WTC11 (cell line): ENCODE measurements around the gene GALNT18. TPM values are rescaled to one million over a fixed set of nuclear protein-coding genes. Genes with fewer than 3 reads are reported as not detected.

Source experiments
- ATAC-seq: fragments of 200-7000 bp; cut with Tn5 transposase; 2 replicates; pipeline ENCODE4 v1.10.0; 2021; ENCODE audit warnings: mild to moderate bottlenecking, moderate library complexity
- CTCF ChIA-PET: fragments of 300-600 bp; sonication (Branson Sonifier 250); formaldehyde crosslinking; loops from one replicate; lab custom pipeline; 2021; ENCODE audit warnings: antibody characterized with exemption; lab: Charles Lee
- POLR2A ChIA-PET: fragments of 350-600 bp; sonication (Branson Sonifier 250); formaldehyde crosslinking; loops from one replicate; lab custom pipeline; 2021; ENCODE audit warnings: antibody characterized with exemption; lab: Charles Lee
- DNase-seq: peaks from one replicate; pipeline ENCODE4 v3.0.0; 2021; ENCODE audit warnings: low spot score
- H3K27ac Mint-ChIP-seq: 2 replicates; pipeline ENCODE4 v1.8.0; 2021; ENCODE audit warnings: mixed read lengths
- H3K27me3 Mint-ChIP-seq: 2 replicates; pipeline ENCODE4 v1.8.0; 2021; ENCODE audit warnings: low read depth, mild to moderate bottlenecking, moderate library complexity, mixed read lengths
- H3K36me3 Mint-ChIP-seq: 2 replicates; pipeline ENCODE4 v1.8.0; 2021; ENCODE audit warnings: mixed read lengths
- H3K4me1 Mint-ChIP-seq: 2 replicates; pipeline ENCODE4 v1.8.0; 2022; ENCODE audit warnings: mixed read lengths
- H3K4me3 Mint-ChIP-seq: 2 replicates; pipeline ENCODE4 v1.8.0; 2021; ENCODE audit warnings: mild to moderate bottlenecking, moderate library complexity, mixed read lengths
- H3K9me3 Mint-ChIP-seq: 2 replicates; pipeline ENCODE4 v1.8.0; 2021; ENCODE audit warnings: mixed read lengths
- CREB1 ChIP-seq: sonication (generic); formaldehyde crosslinking; IDR thresholded peaks from 2 replicates; pipeline ENCODE4 v1.8.0; 2023; ENCODE audit warnings: mild to moderate bottlenecking, missing genetic modification reagents
- ELF4 ChIP-seq: sonication (generic); formaldehyde crosslinking; IDR thresholded peaks from 2 replicates; pipeline ENCODE4 v1.8.1; 2022; ENCODE audit warnings: low read depth, mild to moderate bottlenecking, moderate library complexity, missing genetic modification reagents
- FOXJ3 ChIP-seq: sonication (generic); formaldehyde crosslinking; IDR thresholded peaks from 2 replicates; pipeline ENCODE4 v1.9.0; 2021; ENCODE audit warnings: missing genetic modification reagents, mild to moderate bottlenecking, borderline replicate concordance
- IRF2 ChIP-seq: sonication (generic); formaldehyde crosslinking; IDR thresholded peaks from 2 replicates; pipeline ENCODE4 v1.8.0; 2022; ENCODE audit warnings: low read depth, missing genetic modification reagents, borderline replicate concordance
- MYBL2 ChIP-seq: sonication (generic); formaldehyde crosslinking; IDR thresholded peaks from 2 replicates; pipeline ENCODE4 v1.8.1; 2023; ENCODE audit warnings: mild to moderate bottlenecking, moderate library complexity, missing genetic modification reagents
- NFE2L1 ChIP-seq: sonication (generic); formaldehyde crosslinking; IDR thresholded peaks from 2 replicates; pipeline ENCODE4 v1.8.1; 2023; ENCODE audit warnings: missing genetic modification reagents
- OVOL2 ChIP-seq: fragments of 250-450 bp; sonication (Bioruptor Pico); IDR thresholded peaks from 2 replicates; pipeline ENCODE4 v1.9.0; 2021; ENCODE audit warnings: mild to moderate bottlenecking, borderline replicate concordance
- SP1 ChIP-seq: sonication (generic); formaldehyde crosslinking; conservative IDR thresholded peaks from 2 replicates; pipeline ENCODE4 v1.8.1; 2022; ENCODE audit warnings: missing genetic modification reagents
- TEAD4 ChIP-seq: sonication (generic); formaldehyde crosslinking; IDR thresholded peaks from 2 replicates; pipeline ENCODE4 v1.8.0; 2022; ENCODE audit warnings: mild to moderate bottlenecking, missing genetic modification reagents
- ZNF121 ChIP-seq: sonication (generic); formaldehyde crosslinking; IDR thresholded peaks from 2 replicates; pipeline ENCODE4 v1.8.0; 2023; ENCODE audit warnings: missing genetic modification reagents
- ZNF138 ChIP-seq: sonication (generic); formaldehyde crosslinking; conservative IDR thresholded peaks from 2 replicates; pipeline ENCODE4 v1.8.1; 2022; ENCODE audit warnings: mild to moderate bottlenecking, moderate library complexity, missing genetic modification reagents
- ZNF396 ChIP-seq: fragments of 250-450 bp; sonication (Bioruptor Pico); IDR thresholded peaks from 2 replicates; pipeline ENCODE4 v1.8.0; 2021; ENCODE audit warnings: mild to moderate bottlenecking, moderate library complexity, borderline replicate concordance
- total RNA-seq: library from RNA; stranded (reverse); gene quantifications from 3 replicates; pipeline ENCODE4 v1.2.3, GENCODE V29; 2021
- TF ChIP-seq, protein P1 (sequence below): sonication (generic); formaldehyde crosslinking; IDR thresholded peaks from 2 replicates; pipeline ENCODE4 v1.8.1; 2023; ENCODE audit warnings: mild to moderate bottlenecking, missing genetic modification reagents, borderline replicate concordance
- TF ChIP-seq, protein P2 (sequence below): sonication (generic); formaldehyde crosslinking; IDR thresholded peaks from 2 replicates; pipeline ENCODE4 v1.8.0; 2023; ENCODE audit warnings: missing genetic modification reagents
- TF ChIP-seq, protein P3 (sequence below): sonication (generic); formaldehyde crosslinking; IDR thresholded peaks from 2 replicates; pipeline ENCODE4 v1.8.0; 2023; ENCODE audit warnings: missing genetic modification reagents, mild to moderate bottlenecking, borderline replicate concordance
- TF ChIP-seq, protein P4 (sequence below): sonication (generic); formaldehyde crosslinking; IDR thresholded peaks from 2 replicates; pipeline ENCODE4 v1.8.1; 2023; ENCODE audit warnings: mild to moderate bottlenecking, missing genetic modification reagents, moderate library complexity

GALNT18 gene
- total RNA-seq, 1 experiment from 2014 or later, result 5.0 TPM

DNA sequence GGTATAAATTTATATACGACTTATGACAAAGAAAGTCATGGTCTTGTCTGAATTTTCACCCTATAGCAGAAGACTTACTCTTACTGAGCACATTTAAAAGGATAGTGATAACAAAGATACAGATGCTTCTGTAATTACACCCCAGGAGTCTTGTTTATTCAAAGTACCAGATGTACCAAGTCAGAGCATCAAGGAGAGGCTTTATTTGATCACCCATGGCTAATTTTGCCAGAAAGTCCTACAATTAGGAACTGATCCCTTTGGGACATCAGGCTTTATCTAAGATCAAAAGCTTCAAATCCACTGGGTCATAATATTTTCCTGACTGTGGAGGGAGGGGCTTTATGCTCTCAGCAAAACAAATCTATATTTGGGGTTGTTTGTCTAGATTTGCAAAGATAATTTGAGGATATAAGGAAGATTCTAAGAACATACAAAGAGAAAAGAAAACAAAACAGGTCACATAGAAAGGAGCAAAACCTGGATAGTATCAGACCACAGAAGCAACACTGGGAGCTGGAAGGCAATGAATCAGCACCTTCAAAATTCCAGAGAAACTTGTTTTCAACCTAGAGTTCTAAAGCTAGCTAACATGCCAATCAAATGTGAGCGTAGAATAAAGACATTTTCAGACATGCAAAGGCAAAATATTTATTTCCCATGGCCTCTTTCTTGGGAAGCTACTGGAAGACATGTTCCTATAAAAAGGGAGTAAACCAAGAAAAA lies 143.9 kb downstream of the GALNT18 start:
- H3K27me3 Mint-ChIP-seq, result no peaks in the 10 kb centered on the region
- TF ChIP-seq, protein P1, sequence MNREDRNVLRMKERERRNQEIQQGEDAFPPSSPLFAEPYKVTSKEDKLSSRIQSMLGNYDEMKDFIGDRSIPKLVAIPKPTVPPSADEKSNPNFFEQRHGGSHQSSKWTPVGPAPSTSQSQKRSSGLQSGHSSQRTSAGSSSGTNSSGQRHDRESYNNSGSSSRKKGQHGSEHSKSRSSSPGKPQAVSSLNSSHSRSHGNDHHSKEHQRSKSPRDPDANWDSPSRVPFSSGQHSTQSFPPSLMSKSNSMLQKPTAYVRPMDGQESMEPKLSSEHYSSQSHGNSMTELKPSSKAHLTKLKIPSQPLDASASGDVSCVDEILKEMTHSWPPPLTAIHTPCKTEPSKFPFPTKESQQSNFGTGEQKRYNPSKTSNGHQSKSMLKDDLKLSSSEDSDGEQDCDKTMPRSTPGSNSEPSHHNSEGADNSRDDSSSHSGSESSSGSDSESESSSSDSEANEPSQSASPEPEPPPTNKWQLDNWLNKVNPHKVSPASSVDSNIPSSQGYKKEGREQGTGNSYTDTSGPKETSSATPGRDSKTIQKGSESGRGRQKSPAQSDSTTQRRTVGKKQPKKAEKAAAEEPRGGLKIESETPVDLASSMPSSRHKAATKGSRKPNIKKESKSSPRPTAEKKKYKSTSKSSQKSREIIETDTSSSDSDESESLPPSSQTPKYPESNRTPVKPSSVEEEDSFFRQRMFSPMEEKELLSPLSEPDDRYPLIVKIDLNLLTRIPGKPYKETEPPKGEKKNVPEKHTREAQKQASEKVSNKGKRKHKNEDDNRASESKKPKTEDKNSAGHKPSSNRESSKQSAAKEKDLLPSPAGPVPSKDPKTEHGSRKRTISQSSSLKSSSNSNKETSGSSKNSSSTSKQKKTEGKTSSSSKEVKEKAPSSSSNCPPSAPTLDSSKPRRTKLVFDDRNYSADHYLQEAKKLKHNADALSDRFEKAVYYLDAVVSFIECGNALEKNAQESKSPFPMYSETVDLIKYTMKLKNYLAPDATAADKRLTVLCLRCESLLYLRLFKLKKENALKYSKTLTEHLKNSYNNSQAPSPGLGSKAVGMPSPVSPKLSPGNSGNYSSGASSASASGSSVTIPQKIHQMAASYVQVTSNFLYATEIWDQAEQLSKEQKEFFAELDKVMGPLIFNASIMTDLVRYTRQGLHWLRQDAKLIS (CRISPR knock-in tag), result no peak
- TF ChIP-seq IRF2 (CRISPR knock-in tag) (no peak), ELF4 (no peak)
- TF ChIP-seq, protein P2, sequence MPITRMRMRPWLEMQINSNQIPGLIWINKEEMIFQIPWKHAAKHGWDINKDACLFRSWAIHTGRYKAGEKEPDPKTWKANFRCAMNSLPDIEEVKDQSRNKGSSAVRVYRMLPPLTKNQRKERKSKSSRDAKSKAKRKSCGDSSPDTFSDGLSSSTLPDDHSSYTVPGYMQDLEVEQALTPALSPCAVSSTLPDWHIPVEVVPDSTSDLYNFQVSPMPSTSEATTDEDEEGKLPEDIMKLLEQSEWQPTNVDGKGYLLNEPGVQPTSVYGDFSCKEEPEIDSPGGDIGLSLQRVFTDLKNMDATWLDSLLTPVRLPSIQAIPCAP (CRISPR knock-in tag), result no peak
- DNase-seq, result no peak
- no peaks in the 10 kb centered on the region for H3K36me3 Mint-ChIP-seq
- H3K9me3 Mint-ChIP-seq, result no peaks in the 10 kb centered on the region
- ATAC-seq, result no peak
- H3K27ac Mint-ChIP-seq, result no peak overlapping the region
- H3K4me1 Mint-ChIP-seq, result peaks cover 34% of the 10 kb centered on the region
- ChIA-PET POLR2A (no interaction called here), CTCF (interaction anchor here (1.4 kb wide), 1 partner anchor 450 kb away, joined by 5 read pairs; no protein-coding TSS in a partner anchor)
- no peak overlapping the region for H3K4me3 Mint-ChIP-seq

DNA sequence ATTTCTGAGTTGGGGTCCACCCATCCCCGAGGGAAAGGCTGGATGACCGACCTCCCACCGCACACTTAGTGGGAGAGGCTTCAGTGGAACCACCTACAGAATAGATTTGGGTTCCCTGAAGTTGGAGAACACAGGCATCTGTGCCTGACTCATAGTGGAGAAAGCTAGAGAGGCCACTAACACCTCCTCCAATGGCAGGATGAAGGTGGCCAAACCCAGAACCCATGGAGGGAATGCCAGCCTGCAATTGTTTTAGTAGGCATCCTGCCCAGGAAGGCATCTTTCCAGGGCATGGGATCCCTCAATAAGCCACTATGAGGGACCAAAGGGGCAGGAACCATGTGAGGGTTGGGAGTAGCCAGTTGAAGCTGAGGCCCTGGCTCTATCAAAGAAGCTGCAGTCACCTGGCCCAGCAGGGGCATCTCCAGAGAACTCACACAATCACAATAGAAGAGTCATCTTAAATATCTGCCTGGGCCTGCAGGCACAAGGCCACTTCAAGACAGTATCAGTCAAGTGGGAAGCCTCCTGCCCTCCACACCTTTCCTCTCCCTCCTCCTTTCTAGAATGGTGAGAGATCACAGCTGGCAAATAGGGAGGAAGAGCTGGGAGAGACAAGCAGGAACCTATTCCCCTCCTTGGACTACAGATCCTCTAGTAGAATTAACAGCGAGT lies 144.7 kb downstream of the GALNT18 start:
- DNase-seq (no peak), ATAC-seq (no peak)
- peaks cover 34% of the 10 kb centered on the region for H3K4me1 Mint-ChIP-seq
- no peak overlapping the region for H3K4me3 Mint-ChIP-seq
- no peak overlapping the region for H3K27ac Mint-ChIP-seq
- ChIA-PET POLR2A (no interaction called here), CTCF (interaction anchor here (1.4 kb wide), 1 partner anchor 449 kb away, joined by 5 read pairs; no protein-coding TSS in a partner anchor)
- no peaks in the 10 kb centered on the region for H3K27me3 Mint-ChIP-seq
- TF ChIP-seq ZNF396 (no peak), CREB1 (CRISPR knock-in tag) (no peak), TEAD4 (CRISPR knock-in tag) (no peak), ZNF138 (CRISPR knock-in tag) (no peak), NFE2L1 (CRISPR knock-in tag) (no peak), SP1 (CRISPR knock-in tag) (no peak), OVOL2 (no peak), ZNF121 (no peak), MYBL2 (CRISPR knock-in tag) (no peak), FOXJ3 (CRISPR knock-in tag) (no peak)
- TF ChIP-seq, protein P3, sequence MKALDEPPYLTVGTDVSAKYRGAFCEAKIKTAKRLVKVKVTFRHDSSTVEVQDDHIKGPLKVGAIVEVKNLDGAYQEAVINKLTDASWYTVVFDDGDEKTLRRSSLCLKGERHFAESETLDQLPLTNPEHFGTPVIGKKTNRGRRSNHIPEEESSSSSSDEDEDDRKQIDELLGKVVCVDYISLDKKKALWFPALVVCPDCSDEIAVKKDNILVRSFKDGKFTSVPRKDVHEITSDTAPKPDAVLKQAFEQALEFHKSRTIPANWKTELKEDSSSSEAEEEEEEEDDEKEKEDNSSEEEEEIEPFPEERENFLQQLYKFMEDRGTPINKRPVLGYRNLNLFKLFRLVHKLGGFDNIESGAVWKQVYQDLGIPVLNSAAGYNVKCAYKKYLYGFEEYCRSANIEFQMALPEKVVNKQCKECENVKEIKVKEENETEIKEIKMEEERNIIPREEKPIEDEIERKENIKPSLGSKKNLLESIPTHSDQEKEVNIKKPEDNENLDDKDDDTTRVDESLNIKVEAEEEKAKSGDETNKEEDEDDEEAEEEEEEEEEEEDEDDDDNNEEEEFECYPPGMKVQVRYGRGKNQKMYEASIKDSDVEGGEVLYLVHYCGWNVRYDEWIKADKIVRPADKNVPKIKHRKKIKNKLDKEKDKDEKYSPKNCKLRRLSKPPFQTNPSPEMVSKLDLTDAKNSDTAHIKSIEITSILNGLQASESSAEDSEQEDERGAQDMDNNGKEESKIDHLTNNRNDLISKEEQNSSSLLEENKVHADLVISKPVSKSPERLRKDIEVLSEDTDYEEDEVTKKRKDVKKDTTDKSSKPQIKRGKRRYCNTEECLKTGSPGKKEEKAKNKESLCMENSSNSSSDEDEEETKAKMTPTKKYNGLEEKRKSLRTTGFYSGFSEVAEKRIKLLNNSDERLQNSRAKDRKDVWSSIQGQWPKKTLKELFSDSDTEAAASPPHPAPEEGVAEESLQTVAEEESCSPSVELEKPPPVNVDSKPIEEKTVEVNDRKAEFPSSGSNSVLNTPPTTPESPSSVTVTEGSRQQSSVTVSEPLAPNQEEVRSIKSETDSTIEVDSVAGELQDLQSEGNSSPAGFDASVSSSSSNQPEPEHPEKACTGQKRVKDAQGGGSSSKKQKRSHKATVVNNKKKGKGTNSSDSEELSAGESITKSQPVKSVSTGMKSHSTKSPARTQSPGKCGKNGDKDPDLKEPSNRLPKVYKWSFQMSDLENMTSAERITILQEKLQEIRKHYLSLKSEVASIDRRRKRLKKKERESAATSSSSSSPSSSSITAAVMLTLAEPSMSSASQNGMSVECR, result no peak
- TF ChIP-seq, protein P4, sequence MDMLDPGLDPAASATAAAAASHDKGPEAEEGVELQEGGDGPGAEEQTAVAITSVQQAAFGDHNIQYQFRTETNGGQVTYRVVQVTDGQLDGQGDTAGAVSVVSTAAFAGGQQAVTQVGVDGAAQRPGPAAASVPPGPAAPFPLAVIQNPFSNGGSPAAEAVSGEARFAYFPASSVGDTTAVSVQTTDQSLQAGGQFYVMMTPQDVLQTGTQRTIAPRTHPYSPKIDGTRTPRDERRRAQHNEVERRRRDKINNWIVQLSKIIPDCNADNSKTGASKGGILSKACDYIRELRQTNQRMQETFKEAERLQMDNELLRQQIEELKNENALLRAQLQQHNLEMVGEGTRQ (CRISPR knock-in tag), result no peak
- TF ChIP-seq, all 79 proteins: peak for 0
- Mint-ChIP-seq H3K9me3 (no peaks in the 10 kb centered on the region), H3K36me3 (no peaks in the 10 kb centered on the region)
